Parathyroid adenoma (tissue), 2 donors: ENCODE results near the gene CDX2.
A peak's percentile ranks its signal among the peaks of the same experiment; 100 is the strongest.

Experiments used
- H2AFZ ChIP-seq: fragments of 300-600 bp; sonication (generic); one replicate; pipeline ENCODE4 v1.7.0; 2017; ENCODE audit warnings: antibody characterized with exemption, mild to moderate bottlenecking
- H3K27ac ChIP-seq: fragments of 300-600 bp; sonication (generic); one replicate; pipeline ENCODE4 v1.7.0; 2017
- H3K27me3 ChIP-seq: fragments of 300-600 bp; sonication (generic); one replicate; pipeline ENCODE4 v1.7.0; 2017; ENCODE audit warnings: low read length; ENCODE audit not compliant: control insufficient read depth, insufficient read depth
- H3K36me3 ChIP-seq: fragments of 300-600 bp; sonication (generic); one replicate; pipeline ENCODE4 v1.7.0; 2017; ENCODE audit warnings: low read length; ENCODE audit not compliant: control insufficient read depth, insufficient read depth
- H3K4me1 ChIP-seq: fragments of 300-600 bp; sonication (generic); one replicate; pipeline ENCODE4 v1.7.0; 2017; ENCODE audit warnings: control low read depth
- H3K4me2 ChIP-seq: fragments of 300-600 bp; sonication (generic); one replicate; pipeline ENCODE4 v1.7.0; 2017; ENCODE audit warnings: low read length
- H3K4me3 ChIP-seq: fragments of 300-600 bp; sonication (generic); one replicate; pipeline ENCODE4 v1.7.0; 2017; ENCODE audit warnings: low read depth, low read length
- H3K79me2 ChIP-seq: fragments of 300-600 bp; sonication (generic); one replicate; pipeline ENCODE4 v1.7.0; 2017; ENCODE audit warnings: control low read depth
- H3K9ac ChIP-seq: fragments of 300-600 bp; sonication (generic); one replicate; pipeline ENCODE4 v1.7.0; 2017; ENCODE audit warnings: mild to moderate bottlenecking
- H3K9me3 ChIP-seq: fragments of 300-600 bp; sonication (generic); one replicate; pipeline ENCODE4 v1.7.0; 2017; ENCODE audit warnings: low read length; ENCODE audit not compliant: control insufficient read depth
- TF ChIP-seq, protein P1 (sequence below): fragments of 300-600 bp; sonication (generic); IDR thresholded peaks from one replicate; pipeline ENCODE4 v1.7.0; 2017; ENCODE audit warnings: antibody characterized with exemption, mild to moderate bottlenecking
- donor health status: primary hyperparathyroidism.

Gene CDX2

GRCh38 chr13:27976362-27977091 lies 7.4 kb upstream of the CDX2 start:
- TF ChIP-seq, protein P1, sequence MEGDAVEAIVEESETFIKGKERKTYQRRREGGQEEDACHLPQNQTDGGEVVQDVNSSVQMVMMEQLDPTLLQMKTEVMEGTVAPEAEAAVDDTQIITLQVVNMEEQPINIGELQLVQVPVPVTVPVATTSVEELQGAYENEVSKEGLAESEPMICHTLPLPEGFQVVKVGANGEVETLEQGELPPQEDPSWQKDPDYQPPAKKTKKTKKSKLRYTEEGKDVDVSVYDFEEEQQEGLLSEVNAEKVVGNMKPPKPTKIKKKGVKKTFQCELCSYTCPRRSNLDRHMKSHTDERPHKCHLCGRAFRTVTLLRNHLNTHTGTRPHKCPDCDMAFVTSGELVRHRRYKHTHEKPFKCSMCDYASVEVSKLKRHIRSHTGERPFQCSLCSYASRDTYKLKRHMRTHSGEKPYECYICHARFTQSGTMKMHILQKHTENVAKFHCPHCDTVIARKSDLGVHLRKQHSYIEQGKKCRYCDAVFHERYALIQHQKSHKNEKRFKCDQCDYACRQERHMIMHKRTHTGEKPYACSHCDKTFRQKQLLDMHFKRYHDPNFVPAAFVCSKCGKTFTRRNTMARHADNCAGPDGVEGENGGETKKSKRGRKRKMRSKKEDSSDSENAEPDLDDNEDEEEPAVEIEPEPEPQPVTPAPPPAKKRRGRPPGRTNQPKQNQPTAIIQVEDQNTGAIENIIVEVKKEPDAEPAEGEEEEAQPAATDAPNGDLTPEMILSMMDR, result no peak
- H3K4me3 ChIP-seq, result no peak overlapping the region
- no peaks in the 10 kb centered on the region for H3K36me3 ChIP-seq
- no peak overlapping the region for H3K27ac ChIP-seq
- no peak overlapping the region for H2AFZ ChIP-seq
- no peaks in the 10 kb centered on the region for H3K4me1 ChIP-seq
- H3K27me3 ChIP-seq, result peaks cover 19% of the 10 kb centered on the region
- H3K9ac ChIP-seq, result no peak overlapping the region
- H3K4me2 ChIP-seq, result no peak overlapping the region
- H3K79me2 ChIP-seq, result no peaks in the 10 kb centered on the region
- H3K9me3 ChIP-seq, result no peaks in the 10 kb centered on the region

GRCh38 chr13:27975564-27976361 lies 6.6 kb upstream of the CDX2 start:
- Histone ChIP-seq H3K27ac (no peak overlapping the region), H3K4me2 (peak overlapping the region; percentile 13), H2AFZ (no peak overlapping the region), H3K79me2 (no peaks in the 10 kb centered on the region), H3K4me3 (no peak overlapping the region), H3K36me3 (no peaks in the 10 kb centered on the region), H3K4me1 (no peaks in the 10 kb centered on the region), H3K27me3 (peaks cover 20% of the 10 kb centered on the region), H3K9ac (no peak overlapping the region), H3K9me3 (no peaks in the 10 kb centered on the region)
- TF ChIP-seq, protein P1, result no peak

GRCh38 chr13:27973961-27974662 lies 5.0 kb upstream of the CDX2 start:
- Histone ChIP-seq H3K79me2 (no peaks in the 10 kb centered on the region), H3K27me3 (peaks cover 23% of the 10 kb centered on the region), H3K9ac (no peak overlapping the region), H3K4me1 (no peaks in the 10 kb centered on the region), H3K36me3 (no peaks in the 10 kb centered on the region), H3K27ac (no peak overlapping the region), H3K4me3 (no peak overlapping the region), H2AFZ (no peak overlapping the region), H3K4me2 (no peak overlapping the region), H3K9me3 (no peaks in the 10 kb centered on the region)
- TF ChIP-seq, protein P1, result no peak

- Histone ChIP-seq H3K4me2 (no peak overlapping the region), H2AFZ (no peak overlapping the region), H3K9ac (no peak overlapping the region), H3K4me1 (no peaks in the 10 kb centered on the region), H3K36me3 (no peaks in the 10 kb centered on the region), H3K27ac (no peak overlapping the region), H3K9me3 (no peaks in the 10 kb centered on the region), H3K4me3 (no peak overlapping the region), H3K27me3 (peaks cover 23% of the 10 kb centered on the region), H3K79me2 (no peaks in the 10 kb centered on the region)
- TF ChIP-seq, protein P1, result no peak
Measured at GRCh38 chr13:27973291-27973690, 4.2 kb upstream of the CDX2 start.
